ENCODE results near the gene MAP3K14.

GRCh38 chr17:45225964-45226530, 90.8 kb downstream of the MAP3K14 start:
- TF ChIP-seq TAF1 (IDR thresholded peaks at IDR 0.05; ENCODE audit: borderline replicate concordance, insufficient read depth, low read length) (no peak), POLR2AphosphoS5 (IDR thresholded peaks at IDR 0.05; ENCODE audit: low read depth, low read length) (no peak), SIN3A (IDR thresholded peaks at IDR 0.05; ENCODE audit: borderline replicate concordance, insufficient read depth, low read length) (no peak)
- TF ChIP-seq, protein P1, sequence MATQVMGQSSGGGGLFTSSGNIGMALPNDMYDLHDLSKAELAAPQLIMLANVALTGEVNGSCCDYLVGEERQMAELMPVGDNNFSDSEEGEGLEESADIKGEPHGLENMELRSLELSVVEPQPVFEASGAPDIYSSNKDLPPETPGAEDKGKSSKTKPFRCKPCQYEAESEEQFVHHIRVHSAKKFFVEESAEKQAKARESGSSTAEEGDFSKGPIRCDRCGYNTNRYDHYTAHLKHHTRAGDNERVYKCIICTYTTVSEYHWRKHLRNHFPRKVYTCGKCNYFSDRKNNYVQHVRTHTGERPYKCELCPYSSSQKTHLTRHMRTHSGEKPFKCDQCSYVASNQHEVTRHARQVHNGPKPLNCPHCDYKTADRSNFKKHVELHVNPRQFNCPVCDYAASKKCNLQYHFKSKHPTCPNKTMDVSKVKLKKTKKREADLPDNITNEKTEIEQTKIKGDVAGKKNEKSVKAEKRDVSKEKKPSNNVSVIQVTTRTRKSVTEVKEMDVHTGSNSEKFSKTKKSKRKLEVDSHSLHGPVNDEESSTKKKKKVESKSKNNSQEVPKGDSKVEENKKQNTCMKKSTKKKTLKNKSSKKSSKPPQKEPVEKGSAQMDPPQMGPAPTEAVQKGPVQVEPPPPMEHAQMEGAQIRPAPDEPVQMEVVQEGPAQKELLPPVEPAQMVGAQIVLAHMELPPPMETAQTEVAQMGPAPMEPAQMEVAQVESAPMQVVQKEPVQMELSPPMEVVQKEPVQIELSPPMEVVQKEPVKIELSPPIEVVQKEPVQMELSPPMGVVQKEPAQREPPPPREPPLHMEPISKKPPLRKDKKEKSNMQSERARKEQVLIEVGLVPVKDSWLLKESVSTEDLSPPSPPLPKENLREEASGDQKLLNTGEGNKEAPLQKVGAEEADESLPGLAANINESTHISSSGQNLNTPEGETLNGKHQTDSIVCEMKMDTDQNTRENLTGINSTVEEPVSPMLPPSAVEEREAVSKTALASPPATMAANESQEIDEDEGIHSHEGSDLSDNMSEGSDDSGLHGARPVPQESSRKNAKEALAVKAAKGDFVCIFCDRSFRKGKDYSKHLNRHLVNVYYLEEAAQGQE (IDR thresholded peaks at IDR 0.05; ENCODE audit: insufficient read depth in 1 of 2, low read depth in 2 of 2, low read length in 2 of 2): no peak

All from PFSK-1 (cell line).